B cell (primary cell): ENCODE data around the gene RSPH9. TPM values are rescaled to one million over a fixed set of nuclear protein-coding genes. Genes with fewer than 3 reads are reported as not detected.
A peak's percentile ranks its signal among the peaks of the same experiment; 100 is the strongest.

Experiments
- ATAC-seq: fragments of 200-7000 bp; cut with Tn5 transposase; one replicate; pipeline ENCODE4 v1.10.0; 2021; ENCODE audit warnings: low read depth, mild to moderate bottlenecking, moderate number of reproducible peaks, moderate library complexity
- CTCF ChIA-PET: fragments of 350-600 bp; sonication (Branson Sonifier 250); formaldehyde crosslinking; loops from one replicate; lab custom pipeline; 2021; ENCODE audit warnings: antibody characterized with exemption, inconsistent platforms; lab: Charles Lee
- POLR2A ChIA-PET: fragments of 350-600 bp; sonication (Branson Sonifier 250); formaldehyde crosslinking; loops from one replicate; lab custom pipeline; 2021; ENCODE audit warnings: antibody characterized with exemption; lab: Charles Lee
- DNase-seq: peaks from one replicate; pipeline ENCODE4 v3.0.0; 2013
- H2AFZ ChIP-seq: 2 replicates; pipeline ENCODE4 v1.6.1; 2012; ENCODE audit warnings: mild to moderate bottlenecking, low read depth, low read length; ENCODE audit not compliant: insufficient read depth, poor library complexity, severe bottlenecking
- H3K27ac ChIP-seq, 2 donors: 1 replicate in 1 of 2; 2 replicates in 1 of 2; pipeline ENCODE4 v1.5.1; 2012 to 2013; ENCODE audit warnings: low read length in 2 of 2, mild to moderate bottlenecking in 2 of 2, moderate library complexity in 1 of 2
- H3K27me3 ChIP-seq, 4 experiments: fragments of 200-600 bp in 1 of 4; sonication (generic) in 1 of 4; replicated peaks in 1 of 4; 1 replicate in 2 of 4; 2 replicates in 2 of 4; pipeline versions ENCODE4 v1.6.1 to v1.7.0; 2013 to 2016; ENCODE audit warnings: low read length in 3 of 4, mild to moderate bottlenecking in 2 of 4, mixed read lengths in 1 of 4, moderate library complexity in 1 of 4; ENCODE audit not compliant: insufficient read depth in 4 of 4, control insufficient read depth in 3 of 4; ENCODE audit errors: control extremely low read depth in 1 of 4
- H3K36me3 ChIP-seq, 2 experiments: replicated peaks in 1 of 2; 1 replicate in 1 of 2; 2 replicates in 1 of 2; pipeline versions ENCODE4 v1.6.1 to v1.7.1; 2013; ENCODE audit warnings: low read length in 1 of 2; ENCODE audit not compliant: insufficient read depth in 2 of 2, control insufficient read depth in 1 of 2; ENCODE audit errors: control extremely low read depth in 1 of 2, extremely low read depth in 1 of 2
- H3K4me1 ChIP-seq, 2 donors: fragments of 200-600 bp in 1 of 2; sonication (generic) in 1 of 2; 1 replicate in 1 of 2; 2 replicates in 1 of 2; pipeline versions ENCODE4 v1.5.1 to v1.6.1; 2013 to 2017; ENCODE audit warnings: low read length in 2 of 2; ENCODE audit not compliant: control insufficient read depth in 2 of 2, insufficient read depth in 2 of 2
- H3K4me2 ChIP-seq: replicated peaks from 2 replicates; pipeline ENCODE3; 2012; ENCODE audit warnings: mild to moderate bottlenecking, low read depth, low read length; ENCODE audit not compliant: poor library complexity, severe bottlenecking
- H3K4me3 ChIP-seq, 5 experiments: fragments of 200-600 bp in 1 of 5; sonication (generic) in 1 of 5; 1 replicate in 3 of 5; 2 replicates in 2 of 5; pipeline versions ENCODE4 v1.5.1 to v1.7.0; 2011 to 2016; ENCODE audit warnings: low read length in 4 of 5, mild to moderate bottlenecking in 4 of 5, low read depth in 2 of 5, control low read depth in 1 of 5, moderate library complexity in 1 of 5; ENCODE audit not compliant: insufficient read depth in 1 of 5; ENCODE audit errors: control extremely low read depth in 1 of 5, extremely low read depth in 1 of 5
- H3K79me2 ChIP-seq: fragments of 200-600 bp; sonication (generic); one replicate; pipeline ENCODE4 v1.6.0; 2016; ENCODE audit warnings: low read length; ENCODE audit not compliant: control insufficient read depth, insufficient read depth
- H3K9ac ChIP-seq: fragments of 200-600 bp; sonication (generic); 2 replicates; pipeline ENCODE4 v1.6.1; 2017; ENCODE audit warnings: mild to moderate bottlenecking, low read length, moderate library complexity
- H3K9me3 ChIP-seq, 3 donors: one replicate each; pipeline versions ENCODE4 v1.6.1 to v1.7.1; 2013; ENCODE audit warnings: low read length in 2 of 3; ENCODE audit not compliant: control insufficient read depth in 2 of 3, insufficient read depth in 1 of 3; ENCODE audit errors: control extremely low read depth in 1 of 3
- H4K20me1 ChIP-seq: 2 replicates; pipeline ENCODE4 v1.6.0; 2012; ENCODE audit warnings: mild to moderate bottlenecking, low read length; ENCODE audit not compliant: insufficient read depth, control insufficient read depth, poor library complexity, severe bottlenecking
- H3K27ac Mint-ChIP-seq: one replicate; pipeline ENCODE4 v1.8.0; 2021; ENCODE audit warnings: mixed read lengths
- H3K27me3 Mint-ChIP-seq: one replicate; pipeline ENCODE4 v1.8.0; 2021; ENCODE audit warnings: mixed read lengths
- H3K4me1 Mint-ChIP-seq: one replicate; pipeline ENCODE4 v1.8.0; 2021; ENCODE audit warnings: mixed read lengths
- H3K4me3 Mint-ChIP-seq: one replicate; pipeline ENCODE4 v1.8.0; 2021; ENCODE audit warnings: mixed read lengths
- H3K9me3 Mint-ChIP-seq: one replicate; pipeline ENCODE4 v1.8.0; 2022; ENCODE audit warnings: mixed read lengths; ENCODE audit not compliant: insufficient read depth
- CTCF ChIP-seq: fragments of 200-600 bp; IDR thresholded peaks from one replicate; pipeline ENCODE4 v1.8.0; 2022; ENCODE audit warnings: antibody characterized with exemption, mild to moderate bottlenecking
- EZH2 ChIP-seq: IDR thresholded peaks from 2 replicates; pipeline ENCODE4 v1.6.1; 2012; ENCODE audit warnings: borderline replicate concordance, low read depth, mild to moderate bottlenecking, moderate library complexity, low read length; ENCODE audit not compliant: insufficient read depth, poor library complexity, severe bottlenecking
- WGBS: methylation state at CpG from one replicate; pipeline ENCODE4 v1.1.5; 2013; ENCODE audit warnings: missing lambda C conversion rate; ENCODE audit not compliant: insufficient coverage; 5-methylcytosine and 5-hydroxymethylcytosine counted together
- intact Hi-C: fragments of 100-400 bp; cut with micrococcal nuclease; formaldehyde crosslinking; loops from one replicate; pipeline ENCODE4 v1.10.0; 2022
- polyA plus RNA-seq: library from polyadenylated mRNA; depleted of rRNA; stranded (reverse); fragments of >200 nt; gene quantifications from 2 replicates; pipeline ENCODE4 v1.2.3, GENCODE V29; 2012
- total RNA-seq, 2 donors: library from RNA; stranded (reverse); fragments of 120-200 nt in 1 of 2; gene quantifications; 1 replicate in 1 of 2; 2 replicates in 1 of 2; pipeline versions ENCODE4 v1.2.3 to v1.2.4, GENCODE V29; 2013 to 2022

The RSPH9 gene
- total and polyA plus RNA-seq, 2 donors (not counting 1 experiment from before 2014, with no cell fraction given) = 0.04 TPM; not detected in 1

DNA sequence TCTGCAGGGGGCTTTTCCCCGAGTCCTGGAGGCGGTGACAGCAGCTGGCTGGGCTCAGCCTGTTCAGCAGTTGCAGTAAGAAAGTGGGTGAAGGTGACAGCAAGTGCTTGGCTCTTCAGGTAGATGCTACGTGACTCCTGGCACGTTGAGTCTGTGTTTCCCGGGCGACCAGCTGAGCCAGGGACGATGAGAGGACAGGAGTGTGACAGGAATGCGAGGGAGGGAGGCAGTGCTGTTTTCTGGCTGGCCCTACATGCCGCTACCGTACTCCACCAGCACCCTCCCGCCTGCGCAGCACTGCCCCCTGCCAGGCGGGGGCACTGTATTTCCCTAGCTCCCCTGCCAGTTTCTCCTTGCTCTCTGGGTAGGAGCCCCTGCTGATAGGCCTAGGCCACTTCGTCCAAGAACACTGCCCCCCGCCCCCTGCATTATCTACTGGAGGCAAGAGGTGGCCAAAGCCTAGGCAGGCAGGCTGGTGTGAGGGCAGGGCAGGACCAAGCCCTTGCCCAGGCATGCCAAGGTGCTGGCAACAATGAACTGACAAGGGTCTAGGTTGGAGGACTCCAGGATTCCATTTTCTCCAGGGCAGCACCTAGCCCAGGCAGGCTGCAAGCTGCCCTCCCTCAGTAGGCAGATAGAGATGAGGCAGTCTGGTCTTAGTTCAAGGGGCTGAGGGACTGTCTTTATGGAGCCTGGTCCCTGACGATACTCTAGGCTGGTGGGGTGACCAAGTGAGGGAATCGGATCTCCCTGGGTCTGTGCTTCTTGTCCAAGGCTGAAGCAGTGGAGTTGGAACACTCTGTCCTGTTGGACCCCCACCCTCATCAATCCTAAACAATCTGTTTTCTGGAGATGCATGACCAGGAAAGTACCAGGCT, 23.6 kb downstream of the RSPH9 start:
- intact Hi-C loops = loop anchor here (5.0 kb wide), 2 partner anchors 41 to 54 kb away; partner anchors contain the start of gene GTPBP2
- peaks cover 19% of the 10 kb centered on the region for H3K4me1 Mint-ChIP-seq
- Histone ChIP-seq H3K9me3 (no peaks in the 10 kb centered on the region), H3K79me2 (no peaks in the 10 kb centered on the region), H2AFZ (no peak overlapping the region), H3K4me3 (no peak overlapping the region), H3K27me3 (no peaks in the 10 kb centered on the region), H3K9ac (no peak overlapping the region), H3K27ac (no peak overlapping the region), H3K4me2 (peak overlapping the region; percentile 62), H3K36me3 (peaks cover 0 to 20% of the 10 kb centered on the region in 2 experiments), H4K20me1 (no peaks in the 10 kb centered on the region), H3K4me1 (peaks cover 13 to 15% of the 10 kb centered on the region in 2 donors)
- H3K4me3 Mint-ChIP-seq = peak overlapping the region; percentile 37
- TF ChIP-seq EZH2 (no peak), CTCF (peak; percentile 62)
- ChIA-PET POLR2A (interaction anchor here (0.5 to 1.2 kb wide), 2 partner anchors 36 to 411 kb away, joined by 3 to 4 read pairs; no protein-coding TSS in a partner anchor), CTCF (interaction anchor here (0.7 to 7.9 kb wide), 25 partner anchors 9 to 411 kb away, joined by 3 to 102 read pairs (median 9); partner anchors contain the start of genes GTPBP2, MRPS18A, RSPH9 and VEGFA)
- H3K27ac Mint-ChIP-seq = peak overlapping the region; percentile 42
- H3K27me3 Mint-ChIP-seq = no peaks in the 10 kb centered on the region
- DNase-seq (peak; percentile 73), ATAC-seq (peak; percentile 61)
- WGBS = 22% methylated on average over 15 of the region's 17 CpGs
- no peaks in the 10 kb centered on the region for H3K9me3 Mint-ChIP-seq
